Sigmoid colon (tissue), 7 donors: ENCODE measurements around the gene HNRNPAB. TPM values are rescaled to one million over a fixed set of nuclear protein-coding genes. Genes with fewer than 3 reads are reported as not detected.
"Not testable (repeated sequence)": the region's sequence is repeated elsewhere in the genome, so short reads cannot be mapped to it uniquely, and the experiment has no call there.

Experiments
- DNase-seq: peaks from one replicate; pipeline ENCODE4 v3.0.0-alpha.2; 2019
- H3K27ac ChIP-seq, 4 donors: fragments of 200-600 bp; sonication (generic); one replicate each; pipeline ENCODE4 v1.5.1; 2016 to 2019; ENCODE audit warnings: mild to moderate bottlenecking in 1 of 4
- H3K27me3 ChIP-seq, 3 donors: fragments of 200-600 bp; sonication (generic); one replicate each; pipeline ENCODE4 v1.5.1; 2019; ENCODE audit warnings: mild to moderate bottlenecking in 1 of 3
- H3K36me3 ChIP-seq, 4 donors: fragments of 200-600 bp; sonication (generic); one replicate each; pipeline ENCODE4 v1.5.1; 2016 to 2019
- H3K4me1 ChIP-seq, 4 donors: fragments of 200-600 bp; sonication (generic); one replicate each; pipeline ENCODE4 v1.5.1; 2017 to 2019
- H3K4me3 ChIP-seq, 4 donors: fragments of 200-600 bp; sonication (generic); one replicate each; pipeline ENCODE4 v1.5.1; 2017 to 2019; ENCODE audit warnings: mild to moderate bottlenecking in 2 of 4, moderate library complexity in 1 of 4
- H3K9me3 ChIP-seq, 4 donors: fragments of 200-600 bp in 3 of 4; sonication (generic) in 3 of 4; one replicate each; pipeline versions ENCODE4 v1.5.1 to v1.6.1; 2013 to 2019
- CTCF ChIP-seq, 4 experiments: fragments of 450-650 bp in 3 of 4; fragments of 200-600 bp in 1 of 4; IDR thresholded peaks; one replicate each; pipeline ENCODE4 v1.5.1; 2016 to 2019; ENCODE audit warnings: antibody characterized with exemption in 4 of 4, mild to moderate bottlenecking in 3 of 4, moderate library complexity in 2 of 4
- EP300 ChIP-seq, 4 donors: sonication (generic); formaldehyde crosslinking; IDR thresholded peaks; one replicate each; pipeline ENCODE4 v1.6.1; 2017; ENCODE audit warnings: antibody characterized with exemption in 4 of 4
- POLR2A ChIP-seq, 2 donors: fragments of 450-650 bp; IDR thresholded peaks; one replicate each; pipeline ENCODE4 v1.6.1; 2016; ENCODE audit warnings: antibody characterized with exemption in 2 of 2, mild to moderate bottlenecking in 2 of 2, moderate library complexity in 2 of 2
- POLR2AphosphoS5 ChIP-seq, 4 donors: sonication (generic); formaldehyde crosslinking; IDR thresholded peaks; one replicate each; pipeline ENCODE4 v1.6.1; 2017; ENCODE audit warnings: antibody characterized with exemption in 4 of 4
- WGBS, 2 donors: extraction: QIAGEN DNeasy Blood & Tissue Kit; methylation state at CpG; one replicate each; pipeline ENCODE4 v1.1.7; 2013; 5-methylcytosine and 5-hydroxymethylcytosine counted together
- intact Hi-C: fragments of 100-400 bp; cut with DNase I; formaldehyde crosslinking; loops from one replicate; pipeline ENCODE4 v1.15.1; 2023
- polyA plus RNA-seq, 3 donors: library from polyadenylated mRNA; stranded (reverse); fragments of 200-250 nt; gene quantifications; one replicate each; pipeline ENCODE4 v1.2.3, GENCODE V29; 2013
- total RNA-seq, 4 donors: library from RNA; depleted of rRNA; stranded (reverse); fragments of >200 nt; gene quantifications; one replicate each; pipeline ENCODE4 v1.1.0, GENCODE V29; 2016
- donor health status: healthy with polysubstance abuse.
- donor health status: Bipolar disorder and iron deficiency.
- donor health status: healthy.

Gene HNRNPAB
- total and polyA plus RNA-seq, 7 donors: 77.8 to 227 (median 101) TPM

- TF ChIP-seq POLR2AphosphoS5 (IDR thresholded peaks at IDR 0.05): no peak
- no peak for TF ChIP-seq POLR2A (IDR thresholded peaks at IDR 0.05)
- no peak for TF ChIP-seq EP300 (IDR thresholded peaks at IDR 0.05)
- TF ChIP-seq CTCF (IDR thresholded peaks at IDR 0.05): no peak
- intact Hi-C loops: no loop called here
- Histone ChIP-seq H3K27me3 (no peaks in the 10 kb centered on the region), H3K36me3 (no peaks in the 10 kb centered on the region), H3K4me1 (no peaks in the 10 kb centered on the region), H3K9me3 (no peaks in the 10 kb centered on the region), H3K27ac (no peak overlapping the region), H3K4me3 (no peak overlapping the region)
- DNase-seq: no peak
- WGBS, 2 donors: 61 to 67% methylated on average over 13 of the region's 13 CpGs
Observed at GRCh38 chr5:178249191-178249989, 45.1 kb downstream of the HNRNPAB start.

GRCh38 chr5:178250263-178250662 lies 45.9 kb downstream of the HNRNPAB start:
- Histone ChIP-seq H3K4me1 (no peaks in the 10 kb centered on the region), H3K27me3 (no peaks in the 10 kb centered on the region), H3K36me3 (no peaks in the 10 kb centered on the region), H3K9me3 (no peaks in the 10 kb centered on the region), H3K27ac (no peak overlapping the region), H3K4me3 (no peak overlapping the region)
- intact Hi-C loops: no loop called here
- 68 to 83% methylated on average over 6 of the region's 6 CpGs for WGBS, 2 donors
- TF ChIP-seq POLR2AphosphoS5 (IDR thresholded peaks at IDR 0.05) (no peak), EP300 (IDR thresholded peaks at IDR 0.05) (no peak), CTCF (IDR thresholded peaks at IDR 0.05) (no peak), POLR2A (IDR thresholded peaks at IDR 0.05) (no peak)
- DNase-seq: no peak

- no peak for TF ChIP-seq EP300 (IDR thresholded peaks at IDR 0.05)
- TF ChIP-seq POLR2A (IDR thresholded peaks at IDR 0.05): no peak
- no peak for TF ChIP-seq CTCF (IDR thresholded peaks at IDR 0.05)
- no peak for TF ChIP-seq POLR2AphosphoS5 (IDR thresholded peaks at IDR 0.05)
- Histone ChIP-seq H3K9me3 (no peaks in the 10 kb centered on the region), H3K27me3 (no peaks in the 10 kb centered on the region), H3K4me1 (no peaks in the 10 kb centered on the region), H3K27ac (no peak overlapping the region), H3K4me3 (no peak overlapping the region), H3K36me3 (no peaks in the 10 kb centered on the region)
- intact Hi-C loops: no loop called here
- 70 to 79% methylated on average over 8 of the region's 8 CpGs for WGBS, 2 donors
- no peak for DNase-seq
Observed at GRCh38 chr5:178252258-178252657, 47.9 kb downstream of the HNRNPAB start.

GRCh38 chr5:178253632-178254031 lies 49.3 kb downstream of the HNRNPAB start:
- H3K9me3 ChIP-seq, H3K4me1 ChIP-seq, H3K27me3 ChIP-seq, DNase-seq, H3K27ac ChIP-seq, H3K4me3 ChIP-seq, intact Hi-C loops, H3K36me3 ChIP-seq: not testable (repeated sequence)
- WGBS, 2 donors: 35 to 82% methylated on average over 18 of the region's 18 CpGs

GRCh38 chr5:178256746-178257145 lies 52.4 kb downstream of the HNRNPAB start:
- no peak overlapping the region for H3K27ac ChIP-seq
- no peaks in the 10 kb centered on the region for H3K36me3 ChIP-seq
- intact Hi-C loops: no loop called here
- no peak for DNase-seq
- WGBS, 2 donors: 82 to 83% methylated on average over 19 of the region's 19 CpGs
- no peaks in the 10 kb centered on the region for H3K9me3 ChIP-seq
- H3K4me3 ChIP-seq: no peak overlapping the region
- no peaks in the 10 kb centered on the region for H3K4me1 ChIP-seq
- no peaks in the 10 kb centered on the region for H3K27me3 ChIP-seq
- TF ChIP-seq CTCF (IDR thresholded peaks at IDR 0.05): no peak
- no peak for TF ChIP-seq EP300 (IDR thresholded peaks at IDR 0.05)
